Middle frontal gyrus (tissue), 1 donor: ENCODE results near the gene LAMTOR5.
"Not testable (repeated sequence)": the region's sequence is repeated elsewhere in the genome, so short reads cannot be mapped to it uniquely, and the experiment has no call there.

Experiments
- DNase-seq: peaks from one replicate; pipeline ENCODE4 v3.0.0-alpha.2; 2015; ENCODE audit warnings: low spot score; ENCODE audit errors: extremely low spot score

LAMTOR5 gene

DNA sequence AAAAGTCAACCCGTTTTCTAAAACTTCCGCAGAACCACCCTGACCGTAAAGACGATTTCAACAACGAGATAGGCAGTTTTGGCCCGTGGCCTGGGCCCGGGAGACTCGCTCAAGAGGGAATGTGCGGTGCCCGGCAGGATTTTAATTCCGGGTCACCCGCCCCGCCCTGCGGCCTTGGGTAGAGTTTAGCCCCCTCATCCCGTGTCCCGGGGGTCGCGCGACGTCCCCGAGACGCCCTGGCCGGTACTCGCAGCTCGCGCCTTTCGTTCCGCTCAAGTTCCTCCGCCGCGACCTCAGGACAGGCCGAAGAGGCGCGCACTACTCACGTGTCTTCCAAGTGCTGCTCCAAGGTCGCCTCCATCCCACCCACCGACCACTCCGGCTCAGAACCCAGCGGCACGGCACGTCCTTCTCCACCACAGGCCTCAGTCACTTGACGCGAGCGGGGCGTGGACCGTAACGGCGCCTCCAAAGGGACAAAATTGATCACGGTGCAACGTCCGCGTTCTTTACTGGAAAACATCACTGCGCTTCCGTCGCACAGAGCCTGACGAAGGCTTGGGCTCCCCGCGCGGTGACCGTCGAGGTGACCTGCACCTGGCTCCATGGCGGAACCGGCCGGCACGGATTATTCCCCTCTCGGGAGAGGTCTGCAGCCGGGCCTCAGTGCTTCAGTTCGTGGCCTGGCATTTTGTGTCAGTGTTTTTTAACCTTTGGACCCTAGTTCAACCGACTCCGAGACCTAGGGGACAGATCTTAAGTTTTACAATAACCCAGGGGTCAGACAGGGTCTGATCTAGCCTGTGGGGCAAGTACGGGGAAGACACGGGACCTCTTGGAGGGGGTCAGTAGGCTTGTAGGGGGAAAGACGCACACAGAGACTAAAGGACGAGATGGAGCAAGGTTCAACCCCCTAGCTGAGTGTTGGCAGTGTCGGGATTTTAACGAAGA, at the start of gene LAMTOR5:
LAMTOR5 (minus strand) TSS at position 435 of the 951 bp plus-strand sequence; CDS start at position 361, 74 bp downstream.
- DNase-seq: peak; percentile 91

DNA sequence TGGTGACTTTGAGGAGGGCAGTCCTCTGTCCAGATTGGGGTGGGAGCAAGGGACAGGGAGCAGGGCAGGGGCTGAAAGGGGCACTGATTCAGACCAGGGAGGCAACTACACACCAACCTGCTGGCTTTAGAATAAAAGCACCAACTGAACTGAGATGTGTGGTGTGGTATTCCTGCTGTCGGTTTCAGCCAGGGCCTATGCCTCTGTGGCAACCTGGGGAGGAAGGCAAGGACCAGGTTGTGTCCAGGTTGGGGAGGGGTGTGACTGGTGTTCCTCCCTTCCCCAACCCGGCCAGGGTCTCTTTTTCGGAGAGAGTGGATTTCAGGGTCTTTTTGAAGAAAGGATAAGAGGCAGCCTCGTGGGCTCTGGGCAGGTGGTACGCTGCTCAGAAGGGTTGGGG, 49.7 kb upstream of the LAMTOR5 start:
- no peak for DNase-seq

DNA sequence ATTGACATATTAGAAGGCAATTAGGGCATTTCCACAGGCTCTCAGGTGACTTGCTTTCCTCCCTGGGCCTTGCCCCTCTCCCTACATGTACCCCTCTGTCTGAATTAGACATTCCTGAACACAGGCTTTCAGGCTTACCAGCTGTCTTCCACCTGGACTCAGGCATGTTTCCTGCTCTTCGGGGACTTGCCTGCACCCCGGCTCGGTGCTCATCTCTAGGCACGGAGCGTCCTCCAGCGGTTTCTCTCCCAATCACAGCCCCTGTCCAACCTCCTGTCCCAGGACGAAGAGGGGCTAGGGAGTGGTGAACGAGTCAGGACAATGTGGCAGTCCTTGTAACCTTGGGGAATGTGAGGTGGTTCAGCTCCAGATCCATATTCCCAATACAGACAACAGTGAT, 47.7 kb upstream of the LAMTOR5 start:
- DNase-seq: no peak

DNA sequence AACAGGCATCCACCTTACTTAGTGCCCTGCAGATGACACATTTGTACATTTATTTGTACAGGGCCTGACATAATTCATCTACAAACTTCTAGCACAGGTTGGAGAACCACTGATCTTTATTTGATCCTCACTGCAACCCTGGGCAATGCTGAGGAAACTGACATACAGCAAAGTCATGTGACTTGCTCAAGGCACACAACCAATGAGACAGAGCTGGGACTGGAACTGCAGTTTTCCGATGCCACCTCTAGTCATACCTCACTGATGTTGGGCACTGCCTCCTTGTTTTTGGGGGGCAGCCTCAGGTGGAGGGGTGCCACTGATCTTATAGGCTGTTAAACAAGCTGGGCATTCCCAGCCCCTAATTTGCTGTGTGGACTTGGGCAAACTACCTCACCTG, 46.8 kb upstream of the LAMTOR5 start:
- DNase-seq: no peak

DNA sequence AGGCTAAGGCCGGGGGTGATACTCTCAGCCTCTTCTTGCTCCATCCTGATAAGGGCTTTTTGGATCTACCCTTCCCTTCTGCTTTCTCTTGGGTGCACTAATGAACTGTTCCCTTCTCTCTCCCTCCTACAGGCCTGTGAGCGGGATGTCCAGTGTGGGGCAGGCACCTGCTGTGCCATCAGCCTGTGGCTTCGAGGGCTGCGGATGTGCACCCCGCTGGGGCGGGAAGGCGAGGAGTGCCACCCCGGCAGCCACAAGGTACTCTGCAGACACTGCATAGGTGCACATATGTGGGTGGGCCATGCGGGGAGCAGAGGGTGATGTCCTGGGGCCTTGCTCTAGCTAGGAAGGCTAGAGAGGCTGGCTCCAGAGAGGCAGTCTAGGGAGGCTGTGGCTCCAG, 46.3 kb upstream of the LAMTOR5 start:
- DNase-seq: no peak

DNA sequence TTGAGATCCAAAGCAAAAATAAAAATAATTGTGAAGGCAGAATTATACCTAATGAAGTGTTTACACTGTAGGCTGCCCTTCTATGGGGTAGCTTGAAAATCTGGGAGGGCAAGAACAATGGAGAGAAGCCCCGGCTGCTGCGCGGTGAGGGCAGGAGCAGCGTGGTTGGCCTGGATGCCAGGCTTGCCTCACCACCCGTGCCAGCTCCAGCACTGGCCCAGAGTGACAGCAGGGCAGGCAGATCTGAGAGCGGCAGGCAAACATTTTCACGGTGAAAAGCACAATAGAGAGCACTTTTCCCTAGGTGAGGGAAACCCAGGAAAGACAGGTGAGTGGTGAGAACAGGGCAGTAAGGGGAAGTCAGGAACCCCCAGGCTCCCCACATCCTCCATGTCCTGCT, 44.8 kb upstream of the LAMTOR5 start:
- DNase-seq: no peak

DNA sequence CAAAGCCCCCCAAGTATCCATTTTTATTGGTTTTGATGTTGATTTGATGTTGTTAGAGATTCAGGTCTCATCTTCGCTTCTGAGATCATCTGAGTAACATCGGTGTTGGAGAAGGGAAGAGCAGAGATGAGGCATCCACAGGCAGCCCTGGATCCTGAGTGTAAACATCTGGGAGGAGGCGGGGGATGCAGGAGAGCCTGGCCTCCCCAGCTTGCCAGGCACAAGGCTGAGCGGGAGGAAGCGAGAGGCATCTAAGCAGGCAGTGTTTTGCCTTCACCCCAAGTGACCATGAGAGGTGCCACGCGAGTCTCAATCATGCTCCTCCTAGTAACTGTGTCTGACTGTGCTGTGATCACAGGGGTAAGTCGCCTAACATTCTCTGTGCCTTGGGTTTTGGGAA, 43.4 kb upstream of the LAMTOR5 start, which contains the start of gene PROK1:
PROK1 (plus strand) TSS at position 221 of the 400 bp plus-strand sequence; CDS start at position 289, 68 bp downstream.
- DNase-seq: no peak

DNA sequence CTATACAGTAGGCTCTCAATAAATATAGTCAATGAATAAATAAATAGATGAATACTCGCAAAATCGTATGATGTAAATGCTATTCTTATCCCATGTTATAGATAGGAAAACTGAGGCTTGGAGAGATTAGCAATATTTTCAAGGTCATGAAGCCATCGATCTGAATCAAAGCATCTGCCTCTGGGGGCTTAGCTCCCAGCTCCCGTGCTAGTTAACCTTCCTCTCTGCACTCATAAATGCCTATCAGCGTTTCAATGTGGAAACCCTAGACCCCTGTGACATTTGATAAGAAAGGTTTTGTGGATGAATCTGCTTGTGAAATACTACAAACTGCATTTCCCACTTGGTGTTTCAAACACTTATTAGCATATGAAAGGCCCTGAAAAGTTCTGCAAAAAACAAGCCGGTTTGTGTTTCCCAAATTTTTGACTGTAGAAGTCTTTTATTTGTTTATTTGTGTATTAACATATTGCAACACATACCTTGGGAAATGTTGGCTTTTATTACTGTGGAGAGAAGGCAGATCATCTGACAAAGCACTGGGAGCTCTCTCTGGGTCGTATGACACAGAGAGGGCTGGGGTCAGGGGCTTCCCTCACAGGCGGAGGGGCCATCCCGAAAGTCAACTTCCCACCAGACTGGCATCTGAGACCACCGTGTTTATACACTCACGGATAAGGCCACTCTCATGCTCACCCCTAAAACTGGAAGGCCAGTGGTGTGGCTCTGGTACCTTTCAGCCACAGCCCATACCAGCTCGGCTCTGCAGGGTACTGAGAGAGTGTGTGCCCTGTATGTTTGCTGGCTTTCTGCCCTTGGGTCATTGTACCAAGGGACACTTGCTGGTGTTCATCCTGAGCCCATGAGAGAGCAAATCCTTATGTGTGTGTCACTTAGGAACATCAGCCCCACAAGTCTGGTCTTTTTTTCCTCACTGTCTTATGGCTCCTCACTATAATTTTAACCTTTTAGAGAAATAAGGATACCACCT, 42.5 kb upstream of the LAMTOR5 start:
- no peak for DNase-seq

DNA sequence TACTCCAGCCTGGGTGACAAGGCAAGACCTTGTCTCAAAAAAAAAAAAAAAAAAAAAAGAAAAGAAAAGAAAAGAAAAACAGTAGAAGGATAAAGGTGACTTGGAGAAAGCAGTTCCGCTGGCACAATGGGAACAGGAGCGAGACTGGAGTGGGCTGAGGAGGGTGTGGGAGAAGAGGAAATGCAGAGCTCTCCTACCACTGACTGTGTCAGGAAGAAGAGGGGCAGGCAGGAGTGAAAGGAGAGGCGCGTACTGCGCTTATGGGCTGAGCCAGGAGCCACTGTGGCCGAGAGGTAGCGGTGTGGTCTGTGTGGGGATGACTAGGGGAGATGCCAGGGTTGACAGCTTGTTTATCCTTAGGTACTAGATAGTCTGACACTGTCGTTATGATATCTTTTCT, 37.1 kb upstream of the LAMTOR5 start:
- no peak for DNase-seq

DNA sequence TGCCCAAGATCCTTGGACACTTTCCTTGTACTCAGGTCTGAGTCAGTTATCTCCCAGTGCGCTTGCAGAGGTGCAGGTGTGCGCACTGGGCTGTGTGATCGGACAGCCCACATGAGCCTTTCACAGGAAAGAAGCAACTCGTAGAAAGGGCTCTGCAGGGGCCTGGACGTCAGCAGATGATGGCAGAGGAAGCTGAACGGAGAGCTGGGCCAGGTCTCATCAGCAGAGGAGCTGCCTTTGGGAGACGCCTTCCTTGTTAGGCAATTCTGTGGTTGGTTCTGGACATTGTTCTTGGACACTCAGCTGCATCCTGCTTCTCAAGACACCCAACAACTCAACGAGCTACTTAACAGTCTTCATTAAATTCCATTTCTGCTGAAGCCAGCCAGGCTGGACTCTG, 36.0 kb upstream of the LAMTOR5 start:
- DNase-seq: no peak

DNA sequence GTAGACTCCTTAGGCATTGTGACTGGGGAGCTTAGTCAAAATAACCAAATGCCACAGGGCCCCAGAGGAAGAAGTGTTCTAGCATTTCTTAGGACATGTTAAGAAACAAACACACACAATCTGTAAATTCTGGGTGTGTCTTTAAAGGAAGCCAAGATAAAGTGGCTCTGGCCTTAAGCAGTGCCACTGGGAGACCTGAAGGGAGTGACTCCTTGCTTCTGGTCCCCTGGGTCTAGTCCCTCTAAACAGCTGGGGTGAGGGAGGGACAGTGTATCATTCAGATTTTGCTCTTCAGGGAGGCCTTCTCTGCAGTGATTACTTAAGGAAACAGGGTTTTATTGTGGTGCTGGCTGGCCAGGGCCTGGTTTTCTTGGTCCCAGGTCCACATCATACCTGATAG, 34.4 kb upstream of the LAMTOR5 start:
- no peak for DNase-seq

DNA sequence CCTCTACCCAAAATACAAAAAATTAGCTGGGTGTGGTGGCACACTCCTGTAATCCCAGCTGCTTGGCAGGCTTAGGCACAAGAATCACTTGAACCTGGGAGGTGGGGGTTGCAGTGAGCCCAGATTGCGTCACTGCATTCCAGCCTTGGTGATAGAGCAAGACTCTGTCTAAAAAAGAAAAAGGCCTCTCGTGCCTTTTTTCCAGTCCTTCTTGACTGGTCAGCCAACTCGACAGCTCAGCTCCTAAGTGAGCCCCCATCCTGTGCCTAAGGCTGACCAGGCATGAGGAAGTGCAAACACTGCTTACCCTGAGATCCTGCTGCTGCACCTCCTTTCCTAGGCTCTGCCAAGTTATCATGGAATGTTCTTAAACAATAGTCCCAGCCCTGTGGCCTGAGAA, 33.4 kb upstream of the LAMTOR5 start:
- DNase-seq: no peak

DNA sequence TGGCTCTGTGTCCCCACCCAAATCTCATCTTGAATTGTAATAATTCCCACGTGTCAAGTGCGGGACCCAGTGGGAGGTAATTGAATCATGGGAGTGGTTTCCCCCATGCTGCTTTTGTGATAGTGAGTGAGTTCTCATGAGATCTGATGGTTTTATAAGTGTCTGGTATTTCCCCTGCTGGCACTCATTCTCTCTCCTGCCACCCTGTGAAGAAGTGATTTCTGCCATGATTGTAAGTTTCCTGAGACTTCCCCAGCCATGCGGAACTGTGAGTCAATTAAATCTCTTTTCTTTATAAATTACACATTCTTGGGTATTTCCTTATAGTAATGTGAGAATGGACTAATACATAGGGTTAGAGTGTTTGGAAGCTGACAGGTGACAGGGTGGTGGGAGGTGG, 32.4 kb upstream of the LAMTOR5 start:
- not testable (repeated sequence) for DNase-seq

DNA sequence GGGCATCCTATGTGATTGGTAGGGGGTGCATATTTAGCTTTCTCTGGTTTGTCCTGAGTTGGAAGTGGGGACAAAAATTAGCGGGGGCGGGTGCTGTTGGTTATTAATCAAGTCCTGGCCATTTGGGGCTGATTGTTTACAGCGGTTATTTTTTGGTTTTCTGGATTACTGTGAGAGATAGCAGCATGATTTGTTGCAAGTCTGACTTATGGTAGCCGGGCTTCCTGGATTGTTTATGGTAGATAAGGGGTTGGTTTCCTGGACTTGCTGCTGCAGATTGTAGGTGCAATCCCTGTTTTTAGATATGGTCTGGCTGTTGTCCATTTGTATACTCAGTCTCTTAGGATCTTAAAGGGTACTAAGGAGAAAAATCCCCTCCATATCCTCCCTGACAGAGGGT, 31.4 kb upstream of the LAMTOR5 start:
- DNase-seq: no peak

DNA sequence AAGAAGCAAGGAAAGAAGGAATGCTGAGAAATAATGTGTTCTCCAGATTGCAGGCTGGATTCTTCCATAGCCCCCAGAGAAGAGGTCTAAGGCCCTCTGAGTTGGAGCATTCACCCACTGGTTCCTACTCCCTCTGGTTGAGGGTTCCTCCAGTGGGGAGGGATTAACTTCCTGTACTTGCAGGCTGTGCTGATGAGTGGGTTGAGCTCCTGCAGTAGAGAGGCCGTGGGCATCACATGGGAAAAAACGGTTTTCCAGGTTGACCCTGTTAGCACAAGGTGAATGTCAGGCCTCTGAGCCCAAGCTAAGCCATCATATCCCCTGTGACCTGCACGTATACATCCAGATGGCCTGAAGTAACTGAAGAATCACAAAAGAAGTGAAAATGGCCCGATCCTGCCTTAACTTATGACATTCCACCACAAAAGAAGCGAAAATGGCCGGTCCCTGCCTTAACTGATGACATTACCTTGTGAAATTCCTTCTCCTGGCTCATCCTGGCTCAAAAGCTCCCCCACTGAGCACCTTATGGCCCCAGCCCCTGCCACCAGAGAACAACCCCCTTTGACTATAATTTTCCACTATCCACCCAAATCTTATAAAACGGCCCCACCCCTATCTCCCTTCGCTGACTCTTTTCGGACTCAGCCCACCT, 30.3 kb upstream of the LAMTOR5 start:
- DNase-seq: not testable (repeated sequence)

DNA sequence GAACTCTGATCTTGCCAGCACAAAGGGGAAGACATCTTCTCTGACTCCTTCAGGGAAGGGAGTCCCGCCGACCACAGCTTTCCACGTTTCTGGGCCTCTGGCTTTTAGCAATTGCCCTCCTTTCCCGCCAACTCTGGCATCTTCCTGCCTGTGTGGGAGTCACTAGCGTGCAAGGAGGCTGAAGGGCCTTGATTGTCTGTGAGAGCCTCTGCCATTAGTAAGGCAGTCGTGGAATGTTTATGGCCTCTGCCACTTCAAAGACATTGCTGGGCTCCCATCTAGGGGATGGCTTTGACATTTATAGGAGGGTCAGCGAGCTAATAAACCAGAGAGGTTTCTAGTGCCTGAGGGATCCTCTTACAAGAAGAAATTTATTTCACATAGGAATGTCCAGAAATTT, 29.1 kb upstream of the LAMTOR5 start:
- no peak for DNase-seq

DNA sequence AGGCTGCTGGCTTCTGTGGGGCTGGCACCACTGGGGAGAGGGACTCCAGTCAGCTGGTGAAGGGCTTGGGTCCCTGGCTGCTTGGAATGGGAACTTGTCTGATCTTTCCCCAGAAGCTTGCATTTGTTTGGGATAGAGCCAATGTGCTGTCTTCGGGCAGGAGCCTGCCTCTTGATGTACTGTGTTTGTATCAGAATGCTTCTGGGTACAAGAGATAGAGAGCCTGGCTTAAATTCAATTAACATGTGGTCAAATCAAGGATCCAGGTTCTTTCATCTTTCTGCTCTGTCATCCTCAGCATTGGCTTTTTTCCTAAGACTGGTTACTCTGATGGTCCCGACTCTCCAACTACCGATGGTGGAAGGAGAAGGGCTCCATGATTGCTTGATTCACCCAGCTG, 27.5 kb upstream of the LAMTOR5 start:
- DNase-seq: no peak

DNA sequence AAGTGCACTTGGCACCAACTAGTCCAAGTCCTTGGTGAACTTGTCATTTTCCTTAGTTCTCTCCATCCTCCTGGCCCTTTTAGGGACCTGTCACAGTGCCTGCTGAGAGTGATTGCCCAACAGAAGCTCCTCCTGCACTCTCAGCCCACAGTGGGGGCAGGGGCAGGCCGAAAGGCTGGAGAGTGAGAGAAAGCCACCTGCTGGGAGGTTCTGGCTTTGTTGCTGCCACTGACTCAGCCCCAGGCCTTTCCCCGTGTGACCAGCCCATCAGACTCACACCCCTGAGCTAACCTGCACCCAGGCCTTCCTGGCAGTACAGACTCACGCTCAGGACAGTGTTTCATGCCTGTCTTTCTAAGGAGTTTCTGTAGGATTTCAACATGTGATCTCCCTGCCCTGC, 26.3 kb upstream of the LAMTOR5 start:
- DNase-seq: no peak

DNA sequence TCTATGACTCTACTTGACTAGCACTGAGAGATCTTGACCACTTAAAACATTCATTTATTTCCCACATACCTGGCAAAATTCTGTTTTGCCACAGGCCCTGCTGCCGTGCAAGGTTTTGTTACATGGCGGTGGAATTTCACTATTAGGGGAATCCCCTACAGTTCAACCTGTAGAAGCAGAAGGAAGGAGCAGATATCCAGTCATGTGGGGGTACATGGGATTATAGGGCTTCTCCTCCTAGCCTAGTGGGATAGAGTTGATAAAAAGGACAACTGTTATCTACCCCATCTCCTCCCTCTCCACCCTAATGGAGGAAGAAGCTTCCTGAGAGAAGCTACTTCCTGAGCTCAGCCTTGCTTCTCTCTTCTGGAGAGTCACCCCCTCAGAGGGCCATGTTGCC, 25.7 kb upstream of the LAMTOR5 start:
- DNase-seq: no peak

DNA sequence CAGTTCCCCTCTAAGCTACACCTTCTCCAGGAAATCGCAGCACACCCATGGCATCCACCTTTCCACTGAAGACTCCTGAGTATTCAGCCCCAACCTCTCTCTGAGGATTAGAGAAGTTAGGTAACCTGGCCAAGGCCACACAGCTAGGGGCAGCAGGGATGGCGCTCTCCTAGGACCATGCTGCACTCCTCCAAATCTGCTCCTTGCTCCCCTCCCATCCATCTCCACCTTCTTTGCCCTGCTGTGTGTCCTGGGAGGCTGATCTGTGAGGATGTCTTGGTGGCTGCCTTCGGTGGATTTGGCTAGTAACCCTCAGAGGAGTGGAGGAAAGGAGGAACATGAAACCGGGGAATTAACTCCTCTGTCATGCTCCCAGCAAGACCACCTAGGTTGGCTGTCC, 23.4 kb upstream of the LAMTOR5 start:
- no peak for DNase-seq

DNA sequence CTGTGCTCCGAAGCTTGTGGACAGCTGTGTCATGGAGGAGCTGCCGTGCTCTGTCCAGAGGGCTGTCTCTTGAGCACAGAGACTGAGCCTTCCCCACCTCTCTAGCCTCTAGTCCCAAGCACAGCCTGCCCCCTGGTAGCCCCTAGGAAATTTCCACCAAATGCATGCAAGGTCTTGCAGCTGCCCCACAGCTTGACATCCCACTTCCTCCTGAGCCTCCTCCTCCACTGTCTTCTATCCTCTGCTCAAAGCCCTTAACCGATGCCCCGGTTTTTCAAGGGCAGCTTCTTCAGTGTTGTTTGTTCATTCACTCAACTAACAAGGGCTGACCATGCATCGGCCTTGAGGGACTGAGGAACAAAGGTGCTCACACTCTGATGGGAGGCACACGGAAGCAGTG, 22.9 kb upstream of the LAMTOR5 start:
- no peak for DNase-seq
